ENCODE data around the gene SCGB1A1. TPM values are rescaled to one million over a fixed set of nuclear protein-coding genes. Genes with fewer than 3 reads are reported as not detected.

The SCGB1A1 gene
- total and polyA plus RNA-seq, 8 donors: 3.5 to 397 (median 19.0) TPM

DNA sequence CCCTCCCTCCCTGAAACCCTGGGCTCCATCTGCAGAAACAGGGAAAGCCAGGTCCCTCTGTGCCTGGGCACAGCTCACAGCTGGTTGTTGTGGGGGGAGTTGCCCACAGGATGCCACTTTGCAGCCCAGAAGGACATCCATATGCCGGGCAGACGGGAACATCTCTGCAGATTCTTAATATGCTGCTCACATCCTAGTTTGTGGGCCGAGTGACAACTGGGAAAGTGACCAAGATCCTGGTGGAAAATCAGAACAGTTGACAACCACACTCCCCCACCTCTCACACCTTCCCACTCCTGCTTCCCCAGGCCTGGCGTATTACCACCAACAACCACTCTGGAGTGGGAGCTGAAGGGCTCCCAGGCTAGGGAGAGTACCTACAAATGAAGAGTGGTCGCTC is 7.3 kb upstream of the SCGB1A1 start:
- no peak overlapping the region for H3K27ac ChIP-seq
- no peak overlapping the region for H3K4me3 ChIP-seq
- intact Hi-C loops (cut with DNase I): no loop called here
- no peak for TF ChIP-seq CTCF (IDR thresholded peaks at IDR 0.05)
- ATAC-seq (no peak), DNase-seq (no peak)
- no peaks in the 10 kb centered on the region for H3K36me3 ChIP-seq
- H3K4me1 ChIP-seq: no peaks in the 10 kb centered on the region
- no peaks in the 10 kb centered on the region for H3K27me3 ChIP-seq
- H3K9me3 ChIP-seq: no peaks in the 10 kb centered on the region

GRCh38 chr11:62413060-62413696 is 5.7 kb upstream of the SCGB1A1 start:
- no peaks in the 10 kb centered on the region for H3K4me1 ChIP-seq
- no peak overlapping the region for H3K27ac ChIP-seq
- no peak overlapping the region for H3K4me3 ChIP-seq
- DNase-seq: no peak
- no peaks in the 10 kb centered on the region for H3K36me3 ChIP-seq
- ATAC-seq: no peak
- no peaks in the 10 kb centered on the region for H3K27me3 ChIP-seq
- TF ChIP-seq CTCF (IDR thresholded peaks at IDR 0.05): no peak
- intact Hi-C loops (cut with DNase I): no loop called here
- no peaks in the 10 kb centered on the region for H3K9me3 ChIP-seq

DNA sequence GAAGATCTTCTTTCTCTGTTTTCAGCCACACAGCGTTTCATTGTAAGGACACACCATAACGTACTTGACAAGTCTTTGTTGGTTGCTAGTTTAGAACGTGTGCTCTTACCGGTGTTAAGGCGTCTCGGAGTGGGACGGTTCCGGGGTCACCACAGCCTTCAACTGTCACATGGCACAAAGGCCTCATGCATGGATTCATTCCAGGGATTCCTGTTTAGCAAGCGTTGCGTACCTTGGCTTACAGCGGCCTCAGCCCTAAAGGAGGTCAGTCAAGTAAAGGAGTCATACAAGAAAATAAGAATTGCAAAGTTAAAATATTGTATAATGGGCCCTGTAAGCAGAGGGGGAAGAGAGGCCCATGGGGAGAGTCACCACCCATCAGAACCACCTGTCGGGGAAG is 2.2 kb upstream of the SCGB1A1 start:
- Histone ChIP-seq H3K9me3 (no peaks in the 10 kb centered on the region), H3K27me3 (no peaks in the 10 kb centered on the region), H3K27ac (no peak overlapping the region), H3K4me1 (peaks cover 0 to 4% of the 10 kb centered on the region in 2 donors), H3K4me3 (no peak overlapping the region), H3K36me3 (no peaks in the 10 kb centered on the region)
- no peak for ATAC-seq
- intact Hi-C loops (cut with DNase I): no loop called here
- no peak for DNase-seq
- no peak for TF ChIP-seq CTCF (IDR thresholded peaks at IDR 0.05)

DNA sequence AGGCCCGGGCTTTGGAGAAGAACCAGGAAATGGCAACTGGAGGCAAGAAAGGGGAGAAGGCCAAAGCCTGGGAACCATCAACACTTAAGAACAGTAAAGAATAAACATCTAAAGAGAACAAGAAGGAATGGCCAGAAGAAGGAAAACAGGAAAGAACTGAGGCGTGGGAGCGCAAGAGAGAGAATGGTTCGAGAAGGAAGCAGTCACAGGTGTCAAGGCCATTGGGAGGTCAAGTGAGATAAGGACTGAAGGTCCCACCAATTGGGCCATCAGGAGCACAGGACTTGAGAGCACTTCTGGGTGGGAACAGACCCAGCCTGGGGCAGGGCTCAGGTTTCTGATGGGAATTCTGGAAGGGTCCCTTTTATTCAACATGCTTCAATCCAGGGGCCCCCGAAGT is 697 bp upstream of the SCGB1A1 start:
- intact Hi-C loops (cut with DNase I): no loop called here

More for the DNA sequence above, 697 bp upstream of the SCGB1A1 start:
- ATAC-seq (no peak), DNase-seq (no peak)
- Histone ChIP-seq H3K36me3 (no peaks in the 10 kb centered on the region), H3K27ac (no peak overlapping the region), H3K9me3 (no peaks in the 10 kb centered on the region), H3K4me1 (peaks cover 0 to 4% of the 10 kb centered on the region in 2 donors), H3K27me3 (no peaks in the 10 kb centered on the region), H3K4me3 (no peak overlapping the region)
- TF ChIP-seq CTCF (IDR thresholded peaks at IDR 0.05): no peak
